ENCODE data around the gene TIMM10B.

- TF ChIP-seq TARDBP (IDR thresholded peaks at IDR 0.05) (no peak), SP1 (IDR thresholded peaks at IDR 0.05) (no peak), SUZ12 (IDR thresholded peaks at IDR 0.05) (no peak)
These were observed 43.3 kb upstream of the TIMM10B start for GRCh38 chr11:6437993-6438392.
